GM18873 (cell line): ENCODE data around the gene ZYG11B.
"Not testable (repeated sequence)": the region's sequence is repeated elsewhere in the genome, so short reads cannot be mapped to it uniquely, and the experiment has no call there.

Source experiments
- ATAC-seq: cut with Tn5 transposase; IDR thresholded peaks from one replicate; pipeline ENCODE4 v1.9.1; 2021; ENCODE audit warnings: mild to moderate bottlenecking, moderate library complexity, moderate number of reproducible peaks; ENCODE audit not compliant: unreplicated experiment, low FRiP score

ZYG11B gene

GRCh38 chr1:52839175-52839574, 112.9 kb downstream of the ZYG11B start:
- not testable (repeated sequence) for ATAC-seq

- ATAC-seq = peak; percentile 82
These were observed 116.5 kb downstream of the ZYG11B start, which contains the start of gene ZYG11A for GRCh38 chr1:52842643-52843310. Gene ZYG11A (plus strand): TSS chr1:52842760. CDS start chr1:52842884, 124 bp downstream.

- not testable (repeated sequence) for ATAC-seq
These were observed 118.9 kb downstream of the ZYG11B start for GRCh38 chr1:52845119-52845518.

DNA sequence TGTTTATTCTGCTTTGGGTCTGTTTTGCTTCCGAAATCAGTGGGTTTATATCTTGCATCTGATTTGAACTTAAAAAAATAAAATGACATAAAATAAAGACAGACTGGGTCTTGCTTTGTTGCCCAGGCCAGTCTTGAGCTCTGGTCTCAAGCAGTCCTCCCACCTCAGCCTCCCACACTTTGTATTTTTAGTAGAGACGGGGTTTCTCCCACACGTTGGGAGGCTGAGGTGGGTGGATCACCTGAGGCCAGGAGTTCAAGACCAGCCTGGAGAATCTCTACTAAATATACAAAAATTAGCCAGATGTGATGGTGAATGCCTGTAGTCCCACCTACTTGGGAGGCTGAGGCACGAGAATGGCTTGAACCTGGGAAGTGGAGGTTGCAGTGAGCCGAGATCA, 122.2 kb downstream of the ZYG11B start:
- no peak for ATAC-seq

- no peak for ATAC-seq
These were observed 124.7 kb downstream of the ZYG11B start for GRCh38 chr1:52850951-52851350.

- no peak for ATAC-seq
These were observed 126.6 kb downstream of the ZYG11B start for GRCh38 chr1:52852854-52853253.

DNA sequence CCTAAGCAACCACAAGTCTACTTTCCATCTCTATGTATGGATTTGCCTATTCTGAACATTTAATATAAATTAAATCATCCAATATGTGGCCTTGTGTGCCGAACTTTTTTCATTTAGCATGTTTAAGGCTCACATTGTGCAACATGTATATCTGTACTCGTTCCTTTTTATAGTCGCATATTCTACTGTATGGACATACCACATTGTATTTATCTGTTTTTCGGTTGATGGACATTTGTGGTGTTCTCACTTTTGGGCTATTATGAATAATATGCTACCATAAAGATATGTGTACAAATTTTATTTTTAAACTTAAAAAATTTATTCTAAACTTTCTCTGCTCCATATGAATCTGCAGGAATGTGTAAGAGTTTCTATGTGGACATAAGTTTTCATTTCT, 129.3 kb downstream of the ZYG11B start:
- ATAC-seq = no peak

- no peak for ATAC-seq
These were observed 129.8 kb downstream of the ZYG11B start for GRCh38 chr1:52856026-52856425.

- no peak for ATAC-seq
These were observed 131.2 kb downstream of the ZYG11B start for GRCh38 chr1:52857443-52857842.

GRCh38 chr1:52862666-52863458, 136.6 kb downstream of the ZYG11B start:
- no peak for ATAC-seq

GRCh38 chr1:52867087-52867863, 141.0 kb downstream of the ZYG11B start:
- ATAC-seq = peak; percentile 87

DNA sequence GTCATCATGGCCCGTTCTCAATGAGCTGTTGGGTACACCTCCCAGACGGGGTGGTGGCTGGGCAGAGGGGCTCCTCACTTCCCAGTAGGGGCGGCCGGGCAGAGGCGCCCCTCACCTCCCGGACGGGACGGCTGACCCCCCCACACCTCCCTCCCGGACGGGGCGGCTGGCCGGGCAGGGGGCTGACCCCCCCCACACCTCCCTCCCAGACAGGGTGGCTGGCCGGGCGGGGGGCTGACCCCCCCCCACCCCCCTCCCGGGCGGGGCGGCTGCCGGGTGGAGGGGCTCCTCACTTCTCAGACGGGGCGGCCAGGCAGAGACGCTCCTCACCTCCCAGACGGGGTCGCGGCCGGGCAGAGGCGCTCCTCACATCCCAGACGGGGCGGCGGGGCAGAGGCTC, 143.5 kb downstream of the ZYG11B start:
- ATAC-seq = not testable (repeated sequence)

DNA sequence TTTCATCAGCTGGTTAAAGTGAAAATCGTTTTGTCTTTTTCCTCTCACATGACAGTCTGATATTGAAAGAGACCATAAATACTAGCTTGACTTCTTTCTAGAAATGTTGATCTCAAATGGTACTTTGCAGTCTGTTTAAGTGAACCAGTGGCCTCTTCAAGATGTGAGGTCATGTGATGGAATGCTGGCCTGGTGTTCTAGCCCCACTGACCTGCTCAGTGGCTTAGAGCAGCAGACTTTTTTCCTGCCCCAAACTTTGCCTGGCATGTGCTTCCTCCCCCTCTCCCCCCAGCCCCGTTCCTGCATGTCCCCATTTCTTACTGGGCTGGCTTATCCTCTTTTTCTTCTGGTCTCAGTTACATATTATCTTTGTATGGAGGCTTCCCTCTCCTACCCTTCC, 150.6 kb downstream of the ZYG11B start:
- ATAC-seq = no peak
